Cardiac septum (tissue), 1 donor: ENCODE data around the gene MINDY1. TPM values are rescaled to one million over a fixed set of nuclear protein-coding genes. Genes with fewer than 3 reads are reported as not detected.

Experiments used
- DNase-seq: peaks from one replicate; pipeline ENCODE4 v3.0.0-alpha.2; 2020; ENCODE audit warnings: low spot score
- intact Hi-C: fragments of 100-400 bp; cut with DNase I; formaldehyde crosslinking; loops from one replicate; pipeline ENCODE4 v1.14.0; 2022
- total RNA-seq: library from RNA; stranded (reverse); fragmentation: NEBNext Ultra II Directional; extraction: Animal tissue kit (Norgen Biotek cat#: 25700); gene quantifications from one replicate; pipeline ENCODE4 v1.2.1, GENCODE V29; 2021
- donor health status: DM: no; HTN: no; CAD: no.

Gene MINDY1
- total RNA-seq, 1 donor from 2014 or later: 49.1 TPM

- intact Hi-C loops: no loop called here
- DNase-seq: no peak
Observed at GRCh38 chr1:151012684-151013471, 6.2 kb upstream of the MINDY1 start.

- intact Hi-C loops: no loop called here
- no peak for DNase-seq
Observed at GRCh38 chr1:151011154-151011850, 4.6 kb upstream of the MINDY1 start.

- no peak for DNase-seq
- intact Hi-C loops: no loop called here
Observed at GRCh38 chr1:151010346-151010726, 3.6 kb upstream of the MINDY1 start.

- intact Hi-C loops: no loop called here
- no peak for DNase-seq
Observed at GRCh38 chr1:151009674-151010345, 3.1 kb upstream of the MINDY1 start.

GRCh38 chr1:151009206-151009587 lies 2.5 kb upstream of the MINDY1 start:
- intact Hi-C loops: no loop called here

GRCh38 chr1:151008244-151009205 lies 1.8 kb upstream of the MINDY1 start, which contains the start of gene PRUNE1:
PRUNE1 (plus strand) TSS chr1:151008449; CDS start chr1:151008633, 184 bp downstream.
- peak; percentile 98 for DNase-seq
- intact Hi-C loops: no loop called here

More at GRCh38 chr1:151009206-151009587, 2.5 kb upstream of the MINDY1 start:
- no peak for DNase-seq

GRCh38 chr1:151007853-151008243 lies 1.1 kb upstream of the MINDY1 start:
- no peak for DNase-seq
- intact Hi-C loops: loop anchor here (2.0 kb wide), 2 partner anchors 29 to 51 kb away; partner anchors contain the start of gene CDC42SE1

- intact Hi-C loops: loop anchor here (2.0 kb wide), 2 partner anchors 27 to 53 kb away; partner anchors contain the start of gene CDC42SE1
- no peak for DNase-seq
Observed at GRCh38 chr1:151005729-151006319, 878 bp downstream of the MINDY1 start.

- no peak for DNase-seq
- intact Hi-C loops: no loop called here
Observed at GRCh38 chr1:151003180-151003579, 3.5 kb downstream of the MINDY1 start.

- intact Hi-C loops: no loop called here
- no peak for DNase-seq
Observed at GRCh38 chr1:151002611-151003010, 4.1 kb downstream of the MINDY1 start.

- no peak for DNase-seq
- intact Hi-C loops: no loop called here
Observed at GRCh38 chr1:151002051-151002450, 4.7 kb downstream of the MINDY1 start.

- DNase-seq: no peak
- intact Hi-C loops: no loop called here
Observed at GRCh38 chr1:151001602-151002001, 5.1 kb downstream of the MINDY1 start.

- no peak for DNase-seq
- intact Hi-C loops: no loop called here
Observed at GRCh38 chr1:151000408-151000807, 6.3 kb downstream of the MINDY1 start.

GRCh38 chr1:150999926-151000325 lies 6.8 kb downstream of the MINDY1 start:
- intact Hi-C loops: loop anchor here (10.0 kb wide), 1 partner anchor 535 kb away; no protein-coding TSS in a partner anchor
- DNase-seq: no peak

GRCh38 chr1:150999051-150999674 lies 7.5 kb downstream of the MINDY1 start:
- no peak for DNase-seq
- intact Hi-C loops: loop anchor here (10.0 kb wide), 1 partner anchor 534 kb away; no protein-coding TSS in a partner anchor

GRCh38 chr1:150997949-150998348 lies 8.8 kb downstream of the MINDY1 start:
- intact Hi-C loops: loop anchor here (10.0 kb wide), 1 partner anchor 533 kb away; no protein-coding TSS in a partner anchor
- no peak for DNase-seq

- no peak for DNase-seq
- intact Hi-C loops: loop anchor here (10.0 kb wide), 1 partner anchor 532 kb away; no protein-coding TSS in a partner anchor
Observed at GRCh38 chr1:150997126-150997872, 9.4 kb downstream of the MINDY1 start.
